H1 (cell line): ENCODE measurements around the gene USP53.

Experiments
- CREB1 ChIP-seq: IDR thresholded peaks from 2 replicates; pipeline ENCODE4 v1.6.1; 2012; ENCODE audit warnings: inconsistent platforms
- EP300 ChIP-seq, 2 experiments: IDR thresholded peaks; 1 replicate in 1 of 2; 2 replicates in 1 of 2; pipeline ENCODE4 v1.6.1; 2011 to 2012; ENCODE audit warnings: low read depth in 2 of 2, low read length in 2 of 2, mild to moderate bottlenecking in 2 of 2, borderline replicate concordance in 1 of 2, inconsistent platforms in 1 of 2, moderate library complexity in 1 of 2
- EZH2 ChIP-seq: fragments of 200-600 bp; sonication (generic); IDR thresholded peaks from 2 replicates; pipeline ENCODE4 v1.7.1; 2012; ENCODE audit warnings: low read depth, mild to moderate bottlenecking, moderate library complexity, low read length, inconsistent platforms; ENCODE audit not compliant: severe bottlenecking
- GTF2F1 ChIP-seq: IDR thresholded peaks from 2 replicates; pipeline ENCODE4 v1.6.1; 2012; ENCODE audit warnings: low read depth, low read length, improper control_type of control experiment, borderline replicate concordance
- RFX5 ChIP-seq: IDR thresholded peaks from 2 replicates; pipeline ENCODE4 v1.6.1; 2011; ENCODE audit warnings: low read depth, low read length, improper control_type of control experiment, borderline replicate concordance
- TF ChIP-seq, protein P1 (sequence below), 3 experiments: IDR thresholded peaks; 1 replicate in 2 of 3; 2 replicates in 1 of 3; pipeline versions ENCODE4 v1.5.1 to v1.6.1; 2011; ENCODE audit warnings: low read length in 3 of 3, mild to moderate bottlenecking in 3 of 3, inconsistent platforms in 2 of 3, low read depth in 1 of 3, moderate library complexity in 1 of 3; ENCODE audit not compliant: insufficient read depth in 1 of 3; ENCODE audit errors: control extremely low read depth in 1 of 3
- TF ChIP-seq, protein P2 (sequence below): IDR thresholded peaks from 2 replicates; pipeline ENCODE4 v1.6.1; 2012; ENCODE audit warnings: low read length, inconsistent platforms

DNA sequence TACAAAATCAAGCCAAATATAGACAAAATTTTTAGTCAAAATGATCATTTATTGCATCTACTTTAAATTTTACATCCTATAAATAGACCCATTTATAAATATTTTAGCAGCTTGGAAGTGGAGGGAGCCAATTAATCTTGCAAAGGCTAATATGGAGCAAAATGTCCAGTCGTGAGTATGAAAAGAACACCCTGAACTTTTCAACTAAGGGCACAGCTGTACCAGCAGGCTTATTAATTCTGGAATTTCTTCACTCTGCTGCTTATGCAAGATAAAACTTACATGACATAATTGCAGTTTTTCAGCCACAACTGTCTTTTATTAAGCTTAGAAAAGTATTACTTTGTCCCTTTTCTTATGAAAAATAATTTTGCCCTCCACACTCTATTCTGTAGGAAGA is 22.9 kb upstream of the USP53 start:
- TF ChIP-seq EZH2 (no peak), GTF2F1 (no peak), EP300 (IDR thresholded peaks at IDR 0.05; ENCODE audit: borderline replicate concordance in 1 of 2, low read depth in 2 of 2, low read length in 2 of 2) (no peak), RFX5 (no peak), CREB1 (no peak)
- TF ChIP-seq, protein P1, sequence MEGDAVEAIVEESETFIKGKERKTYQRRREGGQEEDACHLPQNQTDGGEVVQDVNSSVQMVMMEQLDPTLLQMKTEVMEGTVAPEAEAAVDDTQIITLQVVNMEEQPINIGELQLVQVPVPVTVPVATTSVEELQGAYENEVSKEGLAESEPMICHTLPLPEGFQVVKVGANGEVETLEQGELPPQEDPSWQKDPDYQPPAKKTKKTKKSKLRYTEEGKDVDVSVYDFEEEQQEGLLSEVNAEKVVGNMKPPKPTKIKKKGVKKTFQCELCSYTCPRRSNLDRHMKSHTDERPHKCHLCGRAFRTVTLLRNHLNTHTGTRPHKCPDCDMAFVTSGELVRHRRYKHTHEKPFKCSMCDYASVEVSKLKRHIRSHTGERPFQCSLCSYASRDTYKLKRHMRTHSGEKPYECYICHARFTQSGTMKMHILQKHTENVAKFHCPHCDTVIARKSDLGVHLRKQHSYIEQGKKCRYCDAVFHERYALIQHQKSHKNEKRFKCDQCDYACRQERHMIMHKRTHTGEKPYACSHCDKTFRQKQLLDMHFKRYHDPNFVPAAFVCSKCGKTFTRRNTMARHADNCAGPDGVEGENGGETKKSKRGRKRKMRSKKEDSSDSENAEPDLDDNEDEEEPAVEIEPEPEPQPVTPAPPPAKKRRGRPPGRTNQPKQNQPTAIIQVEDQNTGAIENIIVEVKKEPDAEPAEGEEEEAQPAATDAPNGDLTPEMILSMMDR (IDR thresholded peaks at IDR 0.05; ENCODE audit: control extremely low read depth in 1 of 3, insufficient read depth in 1 of 3, low read depth in 1 of 3, low read length in 3 of 3), result no peak
- TF ChIP-seq, protein P2, sequence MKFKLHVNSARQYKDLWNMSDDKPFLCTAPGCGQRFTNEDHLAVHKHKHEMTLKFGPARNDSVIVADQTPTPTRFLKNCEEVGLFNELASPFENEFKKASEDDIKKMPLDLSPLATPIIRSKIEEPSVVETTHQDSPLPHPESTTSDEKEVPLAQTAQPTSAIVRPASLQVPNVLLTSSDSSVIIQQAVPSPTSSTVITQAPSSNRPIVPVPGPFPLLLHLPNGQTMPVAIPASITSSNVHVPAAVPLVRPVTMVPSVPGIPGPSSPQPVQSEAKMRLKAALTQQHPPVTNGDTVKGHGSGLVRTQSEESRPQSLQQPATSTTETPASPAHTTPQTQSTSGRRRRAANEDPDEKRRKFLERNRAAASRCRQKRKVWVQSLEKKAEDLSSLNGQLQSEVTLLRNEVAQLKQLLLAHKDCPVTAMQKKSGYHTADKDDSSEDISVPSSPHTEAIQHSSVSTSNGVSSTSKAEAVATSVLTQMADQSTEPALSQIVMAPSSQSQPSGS, result no peak
